ENCODE measurements around the gene MB.

Gene MB

DNA sequence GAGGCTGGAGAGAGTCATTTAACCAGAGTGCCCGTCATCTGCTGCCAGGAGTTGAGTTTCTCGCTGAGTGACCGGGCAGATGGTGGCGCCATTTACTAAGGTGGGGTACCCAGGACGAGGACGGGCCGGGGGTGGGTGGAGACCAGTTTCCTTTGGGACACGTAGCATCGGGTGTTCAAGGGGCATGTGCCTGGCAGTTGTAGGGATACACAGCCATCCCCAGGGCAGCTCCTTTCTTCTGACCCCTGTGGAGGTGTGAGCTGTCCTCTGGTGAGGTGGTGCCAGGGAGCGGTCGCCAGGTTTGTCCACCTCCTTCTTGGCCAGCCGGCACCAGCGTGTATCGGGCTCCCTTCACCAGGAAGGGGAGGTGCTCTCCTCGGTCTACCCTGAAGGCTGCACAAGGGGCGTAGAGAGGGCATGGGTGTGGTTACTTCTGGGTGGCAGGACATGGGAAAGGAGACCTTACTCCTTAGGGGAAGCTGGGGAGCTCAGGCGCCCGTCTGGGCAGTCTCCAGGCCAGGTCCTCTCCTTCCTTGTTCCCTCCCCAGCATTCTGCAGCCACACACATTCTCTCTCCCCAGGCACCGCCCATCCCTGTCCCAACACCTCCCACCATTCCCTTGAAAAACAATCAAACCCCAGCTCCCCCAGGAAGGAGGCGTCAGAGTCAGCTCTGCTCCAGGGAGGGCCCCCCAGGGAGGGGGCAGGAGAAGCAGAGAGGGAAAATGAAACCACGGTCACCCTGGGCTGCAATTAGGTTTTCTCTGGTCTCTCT lies 10.3 kb upstream of the MB start (continued):
- no peak for TF ChIP-seq ZNF645 (tag by site-specific recombination; IDR thresholded peaks at IDR 0.05)
- no peak for TF ChIP-seq ZNF10 (tag by site-specific recombination; IDR thresholded peaks at IDR 0.05)
- TF ChIP-seq, protein P1, sequence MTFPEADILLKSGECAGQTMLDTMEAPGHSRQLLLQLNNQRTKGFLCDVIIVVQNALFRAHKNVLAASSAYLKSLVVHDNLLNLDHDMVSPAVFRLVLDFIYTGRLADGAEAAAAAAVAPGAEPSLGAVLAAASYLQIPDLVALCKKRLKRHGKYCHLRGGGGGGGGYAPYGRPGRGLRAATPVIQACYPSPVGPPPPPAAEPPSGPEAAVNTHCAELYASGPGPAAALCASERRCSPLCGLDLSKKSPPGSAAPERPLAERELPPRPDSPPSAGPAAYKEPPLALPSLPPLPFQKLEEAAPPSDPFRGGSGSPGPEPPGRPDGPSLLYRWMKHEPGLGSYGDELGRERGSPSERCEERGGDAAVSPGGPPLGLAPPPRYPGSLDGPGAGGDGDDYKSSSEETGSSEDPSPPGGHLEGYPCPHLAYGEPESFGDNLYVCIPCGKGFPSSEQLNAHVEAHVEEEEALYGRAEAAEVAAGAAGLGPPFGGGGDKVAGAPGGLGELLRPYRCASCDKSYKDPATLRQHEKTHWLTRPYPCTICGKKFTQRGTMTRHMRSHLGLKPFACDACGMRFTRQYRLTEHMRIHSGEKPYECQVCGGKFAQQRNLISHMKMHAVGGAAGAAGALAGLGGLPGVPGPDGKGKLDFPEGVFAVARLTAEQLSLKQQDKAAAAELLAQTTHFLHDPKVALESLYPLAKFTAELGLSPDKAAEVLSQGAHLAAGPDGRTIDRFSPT (tag by site-specific recombination; IDR thresholded peaks at IDR 0.05), result peak; percentile 64; the same call in 1 of the 2 replicates
- TF ChIP-seq, protein P2, sequence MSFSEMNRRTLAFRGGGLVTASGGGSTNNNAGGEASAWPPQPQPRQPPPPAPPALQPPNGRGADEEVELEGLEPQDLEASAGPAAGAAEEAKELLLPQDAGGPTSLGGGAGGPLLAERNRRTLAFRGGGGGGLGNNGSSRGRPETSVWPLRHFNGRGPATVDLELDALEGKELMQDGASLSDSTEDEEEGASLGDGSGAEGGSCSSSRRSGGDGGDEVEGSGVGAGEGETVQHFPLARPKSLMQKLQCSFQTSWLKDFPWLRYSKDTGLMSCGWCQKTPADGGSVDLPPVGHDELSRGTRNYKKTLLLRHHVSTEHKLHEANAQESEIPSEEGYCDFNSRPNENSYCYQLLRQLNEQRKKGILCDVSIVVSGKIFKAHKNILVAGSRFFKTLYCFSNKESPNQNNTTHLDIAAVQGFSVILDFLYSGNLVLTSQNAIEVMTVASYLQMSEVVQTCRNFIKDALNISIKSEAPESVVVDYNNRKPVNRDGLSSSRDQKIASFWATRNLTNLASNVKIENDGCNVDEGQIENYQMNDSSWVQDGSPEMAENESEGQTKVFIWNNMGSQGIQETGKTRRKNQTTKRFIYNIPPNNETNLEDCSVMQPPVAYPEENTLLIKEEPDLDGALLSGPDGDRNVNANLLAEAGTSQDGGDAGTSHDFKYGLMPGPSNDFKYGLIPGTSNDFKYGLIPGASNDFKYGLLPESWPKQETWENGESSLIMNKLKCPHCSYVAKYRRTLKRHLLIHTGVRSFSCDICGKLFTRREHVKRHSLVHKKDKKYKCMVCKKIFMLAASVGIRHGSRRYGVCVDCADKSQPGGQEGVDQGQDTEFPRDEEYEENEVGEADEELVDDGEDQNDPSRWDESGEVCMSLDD (tag by site-specific recombination; IDR thresholded peaks at IDR 0.05), result peak; percentile 57; the same call in 1 of the 2 replicates
- TF ChIP-seq ZNF391 (tag by site-specific recombination; IDR thresholded peaks at IDR 0.05; ENCODE audit: borderline replicate concordance, low read depth), result peak; percentile 44; the same call in 1 of the 2 replicates
- no peak for TF ChIP-seq ZNF37A (tag by site-specific recombination; IDR thresholded peaks at IDR 0.05)
- no peak for TF ChIP-seq ZNF19 (tag by site-specific recombination; IDR thresholded peaks at IDR 0.05; ENCODE audit: low read depth)
- no peak for TF ChIP-seq ZNF626 (tag by site-specific recombination; IDR thresholded peaks at IDR 0.05)
- 0 out of 2 replicates have a peak, but pooled peaks have one; percentile 77 for TF ChIP-seq KLF17 (tag by site-specific recombination; IDR thresholded peaks at IDR 0.05)
- TF ChIP-seq, protein P3, sequence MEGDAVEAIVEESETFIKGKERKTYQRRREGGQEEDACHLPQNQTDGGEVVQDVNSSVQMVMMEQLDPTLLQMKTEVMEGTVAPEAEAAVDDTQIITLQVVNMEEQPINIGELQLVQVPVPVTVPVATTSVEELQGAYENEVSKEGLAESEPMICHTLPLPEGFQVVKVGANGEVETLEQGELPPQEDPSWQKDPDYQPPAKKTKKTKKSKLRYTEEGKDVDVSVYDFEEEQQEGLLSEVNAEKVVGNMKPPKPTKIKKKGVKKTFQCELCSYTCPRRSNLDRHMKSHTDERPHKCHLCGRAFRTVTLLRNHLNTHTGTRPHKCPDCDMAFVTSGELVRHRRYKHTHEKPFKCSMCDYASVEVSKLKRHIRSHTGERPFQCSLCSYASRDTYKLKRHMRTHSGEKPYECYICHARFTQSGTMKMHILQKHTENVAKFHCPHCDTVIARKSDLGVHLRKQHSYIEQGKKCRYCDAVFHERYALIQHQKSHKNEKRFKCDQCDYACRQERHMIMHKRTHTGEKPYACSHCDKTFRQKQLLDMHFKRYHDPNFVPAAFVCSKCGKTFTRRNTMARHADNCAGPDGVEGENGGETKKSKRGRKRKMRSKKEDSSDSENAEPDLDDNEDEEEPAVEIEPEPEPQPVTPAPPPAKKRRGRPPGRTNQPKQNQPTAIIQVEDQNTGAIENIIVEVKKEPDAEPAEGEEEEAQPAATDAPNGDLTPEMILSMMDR (tag by site-specific recombination; IDR thresholded peaks at IDR 0.05), result peak; percentile 95
- no peak for TF ChIP-seq ZNF677 (tag by site-specific recombination; IDR thresholded peaks at IDR 0.05)
- TF ChIP-seq KLF16 (tag by site-specific recombination; IDR thresholded peaks at IDR 0.05), result peak; percentile 44; the same call in 1 of the 2 replicates
- TF ChIP-seq ZSCAN23 (tag by site-specific recombination; IDR thresholded peaks at IDR 0.05), result 0 out of 2 replicates have a peak, but pooled peaks have one; percentile 12
- TF ChIP-seq ZNF623 (tag by site-specific recombination; IDR thresholded peaks at IDR 0.05), result no peak
- no peak for TF ChIP-seq ZNF660 (tag by site-specific recombination; IDR thresholded peaks at IDR 0.05)

DNA sequence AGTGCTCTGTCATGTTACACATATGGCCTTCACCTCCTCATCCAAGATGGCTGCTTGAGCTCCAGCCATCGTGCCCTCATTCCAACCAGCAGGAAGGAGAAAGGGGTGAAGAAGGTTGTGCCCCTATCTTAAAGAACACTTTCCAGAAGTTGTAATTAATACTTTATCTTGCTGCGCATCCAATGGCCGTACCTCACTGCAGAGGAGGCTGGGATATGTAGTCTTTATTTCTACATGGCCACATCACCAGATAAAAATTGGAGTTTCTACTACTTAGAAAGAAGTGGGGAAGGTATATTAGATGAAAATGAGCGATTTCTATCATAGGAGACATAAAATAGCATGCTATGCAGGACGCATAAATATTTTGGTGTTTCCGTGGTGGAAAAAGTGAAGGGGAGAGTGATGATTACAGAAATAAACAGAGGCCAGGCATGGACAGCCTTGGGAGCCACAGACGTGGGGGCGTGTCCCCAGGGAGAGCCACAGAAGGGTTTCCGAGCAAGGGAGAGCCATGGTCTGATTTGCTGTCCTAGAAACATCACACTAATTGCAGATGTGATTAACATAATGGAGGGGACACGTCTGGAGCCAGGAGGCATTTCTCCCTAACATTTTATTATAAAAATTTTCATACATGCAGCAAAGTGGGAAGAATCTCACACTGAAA lies 8.8 kb upstream of the MB start:
- ChIA-PET POLR2A (no interaction called here), CTCF (interaction anchor here (0.6 to 3.5 kb wide), 9 partner anchors 8 to 500 kb away, joined by 3 to 13 read pairs (median 4); partner anchors contain the start of gene MB)
- Histone ChIP-seq H3K4me3 (ENCODE audit: low read depth, low read length) (no peak overlapping the region), H3K9me3 (ENCODE audit: control insufficient read depth, insufficient read depth, low read depth, low read length) (no peaks in the 10 kb centered on the region), H3K4me1 (ENCODE audit: control insufficient read depth, insufficient read depth, low read length) (no peaks in the 10 kb centered on the region), H3K27ac (ENCODE audit: extremely low read depth, low read depth, low read length) (no peak overlapping the region), H3K36me3 (ENCODE audit: control insufficient read depth in 2 of 2, insufficient read depth in 1 of 2, low read length in 2 of 2) (no peaks in the 10 kb centered on the region)
- TF ChIP-seq, protein P4, sequence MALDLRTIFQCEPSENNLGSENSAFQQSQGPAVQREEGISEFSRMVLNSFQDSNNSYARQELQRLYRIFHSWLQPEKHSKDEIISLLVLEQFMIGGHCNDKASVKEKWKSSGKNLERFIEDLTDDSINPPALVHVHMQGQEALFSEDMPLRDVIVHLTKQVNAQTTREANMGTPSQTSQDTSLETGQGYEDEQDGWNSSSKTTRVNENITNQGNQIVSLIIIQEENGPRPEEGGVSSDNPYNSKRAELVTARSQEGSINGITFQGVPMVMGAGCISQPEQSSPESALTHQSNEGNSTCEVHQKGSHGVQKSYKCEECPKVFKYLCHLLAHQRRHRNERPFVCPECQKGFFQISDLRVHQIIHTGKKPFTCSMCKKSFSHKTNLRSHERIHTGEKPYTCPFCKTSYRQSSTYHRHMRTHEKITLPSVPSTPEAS (tag by site-specific recombination; IDR thresholded peaks at IDR 0.05), result no peak
- TF ChIP-seq PRDM10 (tag by site-specific recombination; IDR thresholded peaks at IDR 0.05) (no peak), ZNF146 (tag by site-specific recombination; IDR thresholded peaks at IDR 0.05) (no peak), ZNF571 (tag by site-specific recombination; IDR thresholded peaks at IDR 0.05) (no peak), KLF10 (tag by site-specific recombination; IDR thresholded peaks at IDR 0.05) (0 out of 2 replicates have a peak, but pooled peaks have one; percentile 10)

Data from HEK293 (cell line).